Measurements from ENCODE around the gene SND1.

Gene SND1

GRCh38 chr7:128011131-128011661, 359.2 kb downstream of the SND1 start:
- TF ChIP-seq CTCF (conservative IDR thresholded peaks at IDR 0.05; ENCODE audit: low read length): no peak
- no peak for DNase-seq (ENCODE audit: low read depth)
- H3K4me3 ChIP-seq (ENCODE audit: low read length): no peak overlapping the region

DNA sequence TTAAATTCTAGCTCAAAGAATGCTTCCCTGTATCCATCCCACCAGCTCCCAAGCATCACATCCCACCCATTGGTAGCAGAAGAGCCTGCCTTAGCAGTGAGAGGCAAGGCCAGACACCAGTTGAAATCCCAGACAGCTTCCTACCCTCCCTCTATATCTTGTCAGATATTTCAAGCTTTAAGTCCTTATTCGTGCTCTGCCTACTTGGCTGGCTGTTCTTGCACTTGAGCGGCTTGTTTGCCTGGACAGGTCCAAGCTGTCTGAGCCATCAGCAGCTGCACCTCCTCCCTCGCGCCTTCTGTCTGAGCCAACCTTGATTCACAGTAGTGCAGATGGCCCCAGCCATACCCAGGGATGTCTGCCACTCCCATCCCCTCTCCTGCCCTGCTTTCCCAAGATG, 362.8 kb downstream of the SND1 start:
- no peak for TF ChIP-seq CTCF (conservative IDR thresholded peaks at IDR 0.05; ENCODE audit: low read length)
- H3K4me3 ChIP-seq (ENCODE audit: low read length): no peak overlapping the region
- DNase-seq (ENCODE audit: low read depth): no peak

DNA sequence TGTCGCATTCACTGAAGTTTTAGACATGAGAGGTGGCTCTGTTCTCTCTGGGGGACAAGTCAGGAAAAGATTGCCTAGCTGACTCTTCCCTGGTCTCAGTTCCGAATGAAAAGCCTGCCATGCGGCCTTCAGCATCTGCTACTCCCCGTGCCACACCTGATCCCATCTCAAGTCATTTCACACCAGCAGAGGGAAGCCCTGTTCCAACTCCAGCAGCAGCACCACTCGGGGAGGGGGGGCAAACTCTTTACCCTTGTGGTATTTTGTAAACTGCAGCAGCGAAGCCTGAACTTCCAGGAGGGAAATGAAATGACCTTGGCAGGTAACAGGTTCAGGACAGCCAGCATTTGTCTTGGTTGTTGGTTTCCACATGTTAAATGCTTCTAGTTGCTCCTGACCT, 365.5 kb downstream of the SND1 start:
- no peak for DNase-seq (ENCODE audit: low read depth)
- no peak for TF ChIP-seq CTCF (conservative IDR thresholded peaks at IDR 0.05; ENCODE audit: low read length)
- H3K4me3 ChIP-seq (ENCODE audit: low read length): no peak overlapping the region

- no peak overlapping the region for H3K4me3 ChIP-seq (ENCODE audit: low read length)
- no peak for DNase-seq (ENCODE audit: low read depth)
- TF ChIP-seq CTCF (conservative IDR thresholded peaks at IDR 0.05; ENCODE audit: low read length): no peak
Observed at GRCh38 chr7:128017862-128018845, 366.2 kb downstream of the SND1 start.

GRCh38 chr7:128019288-128019687, 367.3 kb downstream of the SND1 start:
- no peak for TF ChIP-seq CTCF (conservative IDR thresholded peaks at IDR 0.05; ENCODE audit: low read length)
- no peak for DNase-seq (ENCODE audit: low read depth)
- H3K4me3 ChIP-seq (ENCODE audit: low read length): no peak overlapping the region

GRCh38 chr7:128020159-128020558, 368.2 kb downstream of the SND1 start:
- H3K4me3 ChIP-seq (ENCODE audit: low read length): no peak overlapping the region
- TF ChIP-seq CTCF (conservative IDR thresholded peaks at IDR 0.05; ENCODE audit: low read length): 0 out of 2 replicates have a peak, but pooled peaks have one; percentile 16
- no peak for DNase-seq (ENCODE audit: low read depth)

DNA sequence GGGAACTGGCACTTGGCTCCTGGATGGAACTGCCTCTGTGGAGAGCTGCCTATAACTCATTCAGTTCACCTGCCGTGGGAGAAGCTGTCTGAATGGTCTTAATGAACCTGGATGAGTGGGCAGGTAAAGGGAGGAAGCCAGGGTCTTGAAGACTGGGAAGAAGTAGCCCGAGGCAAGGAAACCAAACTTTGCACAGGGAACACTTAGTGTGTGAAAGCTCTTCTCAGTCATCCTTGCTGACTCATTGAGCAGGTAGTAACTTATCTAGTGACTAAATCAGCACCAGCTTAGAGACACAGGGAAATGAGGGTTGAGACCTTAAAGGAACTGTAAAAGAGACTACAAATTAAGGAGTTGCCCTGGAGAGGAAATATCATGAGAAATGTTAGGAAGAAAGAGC, 369.4 kb downstream of the SND1 start:
- no peak for TF ChIP-seq CTCF (conservative IDR thresholded peaks at IDR 0.05; ENCODE audit: low read length)
- DNase-seq (ENCODE audit: low read depth): no peak
- H3K4me3 ChIP-seq (ENCODE audit: low read length): no peak overlapping the region
